Mesendoderm (in vitro differentiated cells): ENCODE results near the gene ITPRID2.

ENCODE experiments used
- DNase-seq: peaks from one replicate; pipeline ENCODE4 v3.0.0; 2013
- H2AK5ac ChIP-seq: 2 replicates; pipeline ENCODE4 v1.6.1; 2013; ENCODE audit warnings: low read length, inconsistent platforms
- H2BK120ac ChIP-seq: 2 replicates; pipeline ENCODE4 v1.6.1; 2013; ENCODE audit warnings: low read depth, mild to moderate bottlenecking, low read length, moderate library complexity, mixed read lengths
- H2BK15ac ChIP-seq: replicated peaks from 2 replicates; pipeline ENCODE4 v1.6.1; 2013; ENCODE audit warnings: low read depth, mild to moderate bottlenecking, moderate library complexity
- H2BK5ac ChIP-seq: 2 replicates; pipeline ENCODE4 v1.6.1; 2013; ENCODE audit warnings: low read length, inconsistent platforms
- H3K18ac ChIP-seq: 2 replicates; pipeline ENCODE4 v1.6.1; 2013; ENCODE audit warnings: mild to moderate bottlenecking, low read length, mixed read lengths
- H3K23ac ChIP-seq: one replicate; pipeline ENCODE4 v1.6.1; 2013; ENCODE audit warnings: low read length
- H3K27ac ChIP-seq: 2 replicates; pipeline ENCODE4 v1.5.1; 2013; ENCODE audit warnings: low read depth, mild to moderate bottlenecking, inconsistent platforms, low read length, moderate library complexity
- H3K27me3 ChIP-seq: 2 replicates; pipeline ENCODE4 v1.6.1; 2013; ENCODE audit warnings: low read length, control low read depth, mild to moderate bottlenecking, inconsistent platforms; ENCODE audit not compliant: insufficient read depth, poor library complexity
- H3K36me3 ChIP-seq: 2 replicates; pipeline ENCODE4 v1.6.1; 2013; ENCODE audit warnings: low read length, inconsistent platforms; ENCODE audit not compliant: control insufficient read depth, insufficient read depth
- H3K4ac ChIP-seq: one replicate; pipeline ENCODE4 v1.6.1; 2013; ENCODE audit warnings: low read depth, mild to moderate bottlenecking, low read length, moderate library complexity
- H3K4me1 ChIP-seq: 2 replicates; pipeline ENCODE4 v1.6.1; 2013; ENCODE audit warnings: low read depth, low read length, inconsistent platforms; ENCODE audit not compliant: control insufficient read depth
- H3K4me2 ChIP-seq: 2 replicates; pipeline ENCODE4 v1.6.1; 2013; ENCODE audit warnings: low read length
- H3K4me3 ChIP-seq: 2 replicates; pipeline ENCODE4 v1.5.1; 2013; ENCODE audit warnings: mild to moderate bottlenecking, low read length
- H3K56ac ChIP-seq: one replicate; pipeline ENCODE4 v1.6.1; 2013; ENCODE audit warnings: low read length
- H3K79me1 ChIP-seq: 2 replicates; pipeline ENCODE4 v1.6.1; 2013; ENCODE audit warnings: low read length, inconsistent platforms
- H3K79me2 ChIP-seq: 2 replicates; pipeline ENCODE4 v1.6.1; 2013; ENCODE audit warnings: mild to moderate bottlenecking, low read length; ENCODE audit not compliant: control insufficient read depth, insufficient read depth
- H3K9ac ChIP-seq: 2 replicates; pipeline ENCODE4 v1.6.1; 2013; ENCODE audit warnings: low read length, inconsistent platforms
- H4K5ac ChIP-seq: one replicate; pipeline ENCODE4 v1.6.1; 2013; ENCODE audit warnings: low read length
- H4K8ac ChIP-seq: one replicate; pipeline ENCODE4 v1.6.1; 2013; ENCODE audit warnings: low read depth, mild to moderate bottlenecking, control low read depth, low read length, moderate library complexity
- WGBS: extraction: QIAGEN DNeasy Blood & Tissue Kit; methylation state at CpG from one replicate; pipeline ENCODE4 v1.1.7; 2013; ENCODE audit warnings: low lambda C conversion rate, missing lambda C conversion rate; ENCODE audit not compliant: insufficient coverage; ENCODE audit errors: extremely low coverage; 5-methylcytosine and 5-hydroxymethylcytosine counted together

The ITPRID2 gene

GRCh38 chr2:181902625-181903024 lies 11.1 kb downstream of the ITPRID2 start:
- H3K9ac ChIP-seq = no peak overlapping the region
- H4K8ac ChIP-seq = no peak overlapping the region
- no peak overlapping the region for H2BK5ac ChIP-seq
- H3K27ac ChIP-seq = no peak overlapping the region
- no peak overlapping the region for H4K5ac ChIP-seq
- H2BK120ac ChIP-seq = no peak overlapping the region
- no peaks in the 10 kb centered on the region for H3K4me1 ChIP-seq
- no peak overlapping the region for H2AK5ac ChIP-seq
- H3K56ac ChIP-seq = no peak overlapping the region
- no peak overlapping the region for H3K18ac ChIP-seq
- H3K79me2 ChIP-seq = no peaks in the 10 kb centered on the region
- no peaks in the 10 kb centered on the region for H3K36me3 ChIP-seq
- H3K4ac ChIP-seq = no peak overlapping the region
- no peak overlapping the region for H3K4me2 ChIP-seq
- H3K27me3 ChIP-seq = no peaks in the 10 kb centered on the region
- peaks cover 2% of the 10 kb centered on the region for H3K79me1 ChIP-seq
- no peak for DNase-seq
- H3K23ac ChIP-seq = no peak overlapping the region
- no peak overlapping the region for H3K4me3 ChIP-seq
- WGBS = no CpG with 5 or more reads among the region's 3 CpGs
- H2BK15ac ChIP-seq = no peak overlapping the region

- H2BK120ac ChIP-seq = no peak overlapping the region
- no peak overlapping the region for H4K8ac ChIP-seq
- no peak overlapping the region for H3K27ac ChIP-seq
- no peak overlapping the region for H3K4me3 ChIP-seq
- no peaks in the 10 kb centered on the region for H3K4me1 ChIP-seq
- no peak overlapping the region for H2AK5ac ChIP-seq
- no peak overlapping the region for H2BK15ac ChIP-seq
- peak; percentile 51 for DNase-seq
- H3K36me3 ChIP-seq = no peaks in the 10 kb centered on the region
- no peak overlapping the region for H3K56ac ChIP-seq
- no peak overlapping the region for H3K4me2 ChIP-seq
- no peaks in the 10 kb centered on the region for H3K79me2 ChIP-seq
- H3K79me1 ChIP-seq = peaks cover 2% of the 10 kb centered on the region
- H2BK5ac ChIP-seq = no peak overlapping the region
- H3K9ac ChIP-seq = no peak overlapping the region
- no peak overlapping the region for H3K4ac ChIP-seq
- 100% methylated on average over 1 of the region's 2 CpGs for WGBS
- H4K5ac ChIP-seq = no peak overlapping the region
- no peak overlapping the region for H3K18ac ChIP-seq
- H3K27me3 ChIP-seq = no peaks in the 10 kb centered on the region
- no peak overlapping the region for H3K23ac ChIP-seq
Observed at GRCh38 chr2:181904022-181904632, 12.6 kb downstream of the ITPRID2 start.

GRCh38 chr2:181907057-181907456 lies 15.5 kb downstream of the ITPRID2 start:
- no peak overlapping the region for H4K8ac ChIP-seq
- no peak overlapping the region for H3K4me3 ChIP-seq
- H2BK5ac ChIP-seq = no peak overlapping the region
- H3K79me2 ChIP-seq = no peaks in the 10 kb centered on the region
- H3K4ac ChIP-seq = no peak overlapping the region
- H3K4me2 ChIP-seq = no peak overlapping the region
- H3K56ac ChIP-seq = no peak overlapping the region
- H3K27ac ChIP-seq = no peak overlapping the region
- no peaks in the 10 kb centered on the region for H3K4me1 ChIP-seq
- H3K23ac ChIP-seq = no peak overlapping the region
- H3K18ac ChIP-seq = no peak overlapping the region
- no peak overlapping the region for H2BK120ac ChIP-seq
- no peak overlapping the region for H4K5ac ChIP-seq
- no peaks in the 10 kb centered on the region for H3K27me3 ChIP-seq
- no peak overlapping the region for H2AK5ac ChIP-seq
- no peak for DNase-seq
- no peaks in the 10 kb centered on the region for H3K36me3 ChIP-seq
- peaks cover 4% of the 10 kb centered on the region for H3K79me1 ChIP-seq
- H3K9ac ChIP-seq = no peak overlapping the region
- no peak overlapping the region for H2BK15ac ChIP-seq

- H3K18ac ChIP-seq = no peak overlapping the region
- no peak for DNase-seq
Observed at GRCh38 chr2:181907635-181908034, 16.1 kb downstream of the ITPRID2 start.

GRCh38 chr2:181910028-181910831 lies 18.7 kb downstream of the ITPRID2 start:
- Histone ChIP-seq H3K56ac (no peak overlapping the region), H2BK120ac (no peak overlapping the region), H3K27me3 (no peaks in the 10 kb centered on the region), H3K27ac (no peak overlapping the region), H3K18ac (no peak overlapping the region), H3K4me1 (no peaks in the 10 kb centered on the region), H3K79me1 (peaks cover 2% of the 10 kb centered on the region), H2BK5ac (no peak overlapping the region), H3K23ac (no peak overlapping the region), H3K79me2 (no peaks in the 10 kb centered on the region), H3K4me2 (no peak overlapping the region), H2AK5ac (no peak overlapping the region), H2BK15ac (no peak overlapping the region), H4K8ac (no peak overlapping the region), H3K4ac (no peak overlapping the region), H4K5ac (no peak overlapping the region), H3K4me3 (no peak overlapping the region), H3K9ac (no peak overlapping the region), H3K36me3 (peaks cover 2% of the 10 kb centered on the region)
- no CpG with 5 or more reads among the region's 2 CpGs for WGBS
- no peak for DNase-seq

More at GRCh38 chr2:181907635-181908034, 16.1 kb downstream of the ITPRID2 start:
- Histone ChIP-seq H3K36me3 (no peaks in the 10 kb centered on the region), H3K79me1 (peaks cover 4% of the 10 kb centered on the region), H2AK5ac (no peak overlapping the region), H3K27ac (no peak overlapping the region), H2BK5ac (no peak overlapping the region), H3K27me3 (no peaks in the 10 kb centered on the region), H3K23ac (no peak overlapping the region), H2BK15ac (no peak overlapping the region), H3K79me2 (no peaks in the 10 kb centered on the region), H4K8ac (no peak overlapping the region), H3K4ac (no peak overlapping the region), H3K4me3 (no peak overlapping the region), H3K9ac (no peak overlapping the region), H2BK120ac (no peak overlapping the region), H3K4me1 (no peaks in the 10 kb centered on the region), H3K56ac (no peak overlapping the region), H3K4me2 (no peak overlapping the region), H4K5ac (no peak overlapping the region)
- no CpG with 5 or more reads among the region's 1 CpG for WGBS
